HCT116 (cell line): Measurements from ENCODE around the gene STARD3NL. TPM values are rescaled to one million over a fixed set of nuclear protein-coding genes. Genes with fewer than 3 reads are reported as not detected.
"Not testable (repeated sequence)": the region's sequence is repeated elsewhere in the genome, so short reads cannot be mapped to it uniquely, and the experiment has no call there.

Experiments used
- ATAC-seq: fragments of 200-7000 bp; cut with Tn5 transposase; 2 replicates; pipeline ENCODE4 v1.9.1; 2020; ENCODE audit warnings: mild to moderate bottlenecking, moderate library complexity
- BruUV-seq: library from RNA; stranded (reverse); fragments of 400-500 nt; replicated peaks from 2 replicates; lab custom pipeline; 2021; lab: Mats Ljungman, UMichigan
- CTCF ChIA-PET: fragments of 300-600 bp; sonication (Branson Sonifier 250); formaldehyde crosslinking; loops from one replicate; lab custom pipeline; 2021; ENCODE audit warnings: antibody characterized with exemption; lab: Charles Lee
- POLR2A ChIA-PET: fragments of 300-600, 350-600 bp; sonication (Branson Sonifier 250); formaldehyde crosslinking; loops from one replicate; lab custom pipeline; 2021; ENCODE audit warnings: antibody characterized with exemption; lab: Charles Lee
- RAD21 ChIA-PET, 2 experiments: fragments of 300-600 bp; sonication (Branson Sonifier 250); formaldehyde crosslinking; loops; one replicate each; lab custom pipeline; 2023; ENCODE audit warnings: low total read pairs in 2 of 2; ENCODE audit not compliant: uncharacterized antibody in 2 of 2, unreplicated experiment in 2 of 2, low non-redundant PET in 1 of 2; lab: Charles Lee
- DNase-seq: peaks from one replicate; pipeline ENCODE4 v3.0.0-alpha.2; 2010; ENCODE audit warnings: low read depth, low spot score
- H2AFZ ChIP-seq: fragments of 200-600 bp; shearing (Covaris generic), sonication (generic); 2 replicates; pipeline ENCODE4 v1.6.1; 2017; ENCODE audit warnings: low read depth, mixed run types, mixed read lengths, antibody characterized with exemption, low read length; ENCODE audit not compliant: poor library complexity, severe bottlenecking
- H3K27ac ChIP-seq: 2 replicates; pipeline ENCODE4 v1.5.1; 2012; ENCODE audit warnings: low read depth, low read length
- H3K27me3 ChIP-seq: fragments of 200-600 bp; sonication (generic); 2 replicates; pipeline ENCODE4 v1.6.1; 2016; ENCODE audit warnings: mixed run types, low read length, mixed read lengths; ENCODE audit not compliant: insufficient read depth
- H3K36me3 ChIP-seq, 2 experiments: fragments of 200-500 bp in 1 of 2; fragments of 200-600 bp in 1 of 2; sonication (Bioruptor generic) in 1 of 2; sonication (generic) in 1 of 2; 2 replicates each; pipeline versions ENCODE4 v1.5.1 to v1.6.1; 2014 to 2016; ENCODE audit warnings: low read length in 2 of 2, inconsistent platforms in 1 of 2, mixed read lengths in 1 of 2, mixed run types in 1 of 2; ENCODE audit not compliant: insufficient read depth in 2 of 2, control insufficient read depth in 1 of 2
- H3K4me1 ChIP-seq, 2 experiments: fragments of 200-600 bp in 1 of 2; sonication (generic) in 1 of 2; 2 replicates each; pipeline versions ENCODE4 v1.5.1 to v1.6.1; 2012 to 2017; ENCODE audit warnings: low read length in 2 of 2, inconsistent platforms in 1 of 2, mild to moderate bottlenecking in 1 of 2, mixed read lengths in 1 of 2, mixed run types in 1 of 2, moderate library complexity in 1 of 2; ENCODE audit not compliant: insufficient read depth in 2 of 2, control insufficient read depth in 1 of 2
- H3K4me2 ChIP-seq: fragments of 200-600 bp; sonication (generic); 2 replicates; pipeline ENCODE4 v1.6.1; 2017; ENCODE audit warnings: mixed run types, low read length, mixed read lengths
- H3K4me3 ChIP-seq, 2 experiments: fragments of 200-600 bp in 1 of 2; sonication (generic) in 1 of 2; replicated peaks in 1 of 2; 2 replicates each; pipeline ENCODE4 v1.5.1; 2011 to 2016; ENCODE audit warnings: low read length in 2 of 2, control low read depth in 1 of 2, low read depth in 1 of 2, mild to moderate bottlenecking in 1 of 2, mixed read lengths in 1 of 2, mixed run types in 1 of 2
- H3K79me2 ChIP-seq: fragments of 200-600 bp; sonication (generic); 2 replicates; pipeline ENCODE4 v1.6.1; 2017; ENCODE audit warnings: mild to moderate bottlenecking, mixed run types, low read length, moderate library complexity, mixed read lengths; ENCODE audit not compliant: insufficient read depth
- H3K9ac ChIP-seq: fragments of 200-600 bp; sonication (generic); 2 replicates; pipeline ENCODE4 v1.6.1; 2016; ENCODE audit warnings: low read length, mixed read lengths
- H3K9me2 ChIP-seq: fragments of 200-600 bp; sonication (generic), shearing (Covaris generic); 2 replicates; pipeline ENCODE4 v1.6.1; 2017; ENCODE audit warnings: mixed run types, mild to moderate bottlenecking, moderate library complexity; ENCODE audit not compliant: insufficient read depth
- H3K9me3 ChIP-seq, 2 experiments: fragments of 200-500 bp in 1 of 2; fragments of 200-600 bp in 1 of 2; sonication (Bioruptor generic) in 1 of 2; sonication (generic) in 1 of 2; 2 replicates each; pipeline ENCODE4 v1.6.1; 2014 to 2017; ENCODE audit warnings: low read length in 2 of 2, mixed read lengths in 2 of 2, inconsistent platforms in 1 of 2, low read depth in 1 of 2, mild to moderate bottlenecking in 1 of 2, mixed run types in 1 of 2, moderate library complexity in 1 of 2; ENCODE audit not compliant: control insufficient read depth in 1 of 2, insufficient read depth in 1 of 2
- H4K20me1 ChIP-seq: fragments of 200-600 bp; sonication (generic), shearing (Covaris generic); 2 replicates; pipeline ENCODE4 v1.6.1; 2017; ENCODE audit warnings: mixed run types, mild to moderate bottlenecking, moderate library complexity; ENCODE audit not compliant: insufficient read depth
- CBX3 ChIP-seq: IDR thresholded peaks from 2 replicates; pipeline ENCODE4 v1.6.1; 2012; ENCODE audit warnings: low read depth
- CEBPB ChIP-seq: IDR thresholded peaks from 2 replicates; pipeline ENCODE4 v1.6.1; 2012; ENCODE audit warnings: low read depth
- EZH2 ChIP-seq: fragments of 200-600 bp; sonication (generic); IDR thresholded peaks from 2 replicates; pipeline ENCODE4 v1.6.1; 2017; ENCODE audit warnings: antibody characterized with exemption, mixed run types
- POLR2AphosphoS5 ChIP-seq: IDR thresholded peaks from 2 replicates; pipeline ENCODE4 v1.6.1; 2011; ENCODE audit warnings: mild to moderate bottlenecking, low read depth, low read length, moderate library complexity
- SP1 ChIP-seq: IDR thresholded peaks from 2 replicates; pipeline ENCODE4 v1.6.1; 2012; ENCODE audit warnings: low read depth
- TCF7L2 ChIP-seq: IDR thresholded peaks from 2 replicates; pipeline ENCODE4 v1.7.0; 2011; ENCODE audit warnings: borderline replicate concordance, inconsistent platforms; ENCODE audit not compliant: insufficient read depth, insufficient read length; ENCODE audit errors: extremely low read depth
- YY1 ChIP-seq: IDR thresholded peaks from 2 replicates; pipeline ENCODE4 v1.6.1; 2011; ENCODE audit warnings: low read length, low read depth, moderate library complexity, mild to moderate bottlenecking; ENCODE audit not compliant: insufficient replicate concordance; ENCODE audit errors: extremely low read depth
- ZNF274 ChIP-seq: fragments of 200-500 bp; sonication (Bioruptor generic); IDR thresholded peaks from 2 replicates; pipeline ENCODE4 v1.6.1; 2014; ENCODE audit warnings: mild to moderate bottlenecking, low read depth, low read length, inconsistent platforms
- intact Hi-C: fragments of 100-400 bp; cut with micrococcal nuclease; formaldehyde crosslinking; loops from 2 replicates; pipeline ENCODE4 v1.10.0; 2022
- total RNA-seq: library from RNA; stranded (reverse); gene quantifications from one replicate; pipeline ENCODE4 v1.2.1, GENCODE V29; 2021; ENCODE audit not compliant: unreplicated experiment
- TF ChIP-seq, protein P1 (sequence below): IDR thresholded peaks from 2 replicates; pipeline ENCODE4 v1.6.1; 2011; ENCODE audit warnings: mild to moderate bottlenecking, low read length, moderate library complexity; ENCODE audit not compliant: insufficient replicate concordance; ENCODE audit errors: extremely low read depth

Gene STARD3NL
- total RNA-seq, 1 experiment from 2014 or later, result 32.0 TPM

DNA sequence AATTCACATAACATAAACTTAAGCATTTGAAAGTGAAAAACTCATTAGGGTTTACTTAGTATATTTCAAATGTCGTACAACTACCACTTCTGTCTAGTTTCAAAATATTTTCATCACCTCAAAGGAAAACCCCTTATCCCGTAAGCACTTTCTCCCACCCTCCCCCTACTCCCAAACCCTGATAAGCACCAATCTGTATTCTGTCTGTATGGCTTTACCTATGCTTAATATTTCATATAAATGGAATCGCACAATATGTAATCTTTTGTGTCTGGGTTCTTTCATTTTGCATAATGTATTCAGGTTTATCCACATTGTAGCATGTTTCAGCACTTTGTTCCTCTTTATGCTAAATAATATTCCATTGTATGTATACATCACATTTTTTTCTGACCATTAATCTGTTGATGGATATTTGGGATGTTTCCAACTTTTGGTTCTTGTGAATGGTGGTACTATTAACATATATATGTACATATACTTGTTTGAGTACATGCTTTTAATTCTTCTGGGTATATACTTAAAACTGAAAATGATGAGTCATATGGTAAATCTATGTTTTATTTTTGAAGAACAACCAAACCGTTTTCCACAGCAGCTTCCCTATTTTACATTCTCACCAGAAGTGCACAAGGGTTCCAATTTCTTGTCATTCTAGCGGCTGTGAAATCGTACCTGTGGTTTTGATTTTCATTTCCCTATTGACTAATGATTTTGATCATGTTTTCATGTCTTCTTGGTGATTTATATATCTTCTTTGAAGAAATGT lies 6.2 kb upstream of the STARD3NL start:
- DNase-seq (no peak), ATAC-seq (no peak)
- no peaks in the 10 kb centered on the region for H3K9me2 ChIP-seq
- ChIA-PET POLR2A (no interaction called here), RAD21 (no interaction called here)
- intact Hi-C loops, result no loop called here
- H3K27me3 ChIP-seq, result no peaks in the 10 kb centered on the region
- H2AFZ ChIP-seq, result no peak overlapping the region
- H3K4me2 ChIP-seq, result no peak overlapping the region
- no peaks in the 10 kb centered on the region for H4K20me1 ChIP-seq
- H3K9me3 ChIP-seq, result no peaks in the 10 kb centered on the region
- H3K36me3 ChIP-seq, result no peaks in the 10 kb centered on the region
- H3K27ac ChIP-seq, result no peak overlapping the region
- 0 out of 4 replicates have a peak, but pooled peaks cover 0 to 2% of the 10 kb centered on the region in 2 experiments for H3K4me1 ChIP-seq
- no TSS peak for BruUV-seq
- no peaks in the 10 kb centered on the region for H3K79me2 ChIP-seq
- TF ChIP-seq, protein P1, sequence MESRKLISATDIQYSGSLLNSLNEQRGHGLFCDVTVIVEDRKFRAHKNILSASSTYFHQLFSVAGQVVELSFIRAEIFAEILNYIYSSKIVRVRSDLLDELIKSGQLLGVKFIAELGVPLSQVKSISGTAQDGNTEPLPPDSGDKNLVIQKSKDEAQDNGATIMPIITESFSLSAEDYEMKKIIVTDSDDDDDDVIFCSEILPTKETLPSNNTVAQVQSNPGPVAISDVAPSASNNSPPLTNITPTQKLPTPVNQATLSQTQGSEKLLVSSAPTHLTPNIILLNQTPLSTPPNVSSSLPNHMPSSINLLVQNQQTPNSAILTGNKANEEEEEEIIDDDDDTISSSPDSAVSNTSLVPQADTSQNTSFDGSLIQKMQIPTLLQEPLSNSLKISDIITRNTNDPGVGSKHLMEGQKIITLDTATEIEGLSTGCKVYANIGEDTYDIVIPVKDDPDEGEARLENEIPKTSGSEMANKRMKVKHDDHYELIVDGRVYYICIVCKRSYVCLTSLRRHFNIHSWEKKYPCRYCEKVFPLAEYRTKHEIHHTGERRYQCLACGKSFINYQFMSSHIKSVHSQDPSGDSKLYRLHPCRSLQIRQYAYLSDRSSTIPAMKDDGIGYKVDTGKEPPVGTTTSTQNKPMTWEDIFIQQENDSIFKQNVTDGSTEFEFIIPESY, result no peak
- TF ChIP-seq ZNF274, result no peak
- no peak for TF ChIP-seq YY1
- no peak for TF ChIP-seq CEBPB
- no peak for TF ChIP-seq EZH2
- no peak for TF ChIP-seq CBX3
- TF ChIP-seq POLR2AphosphoS5, result no peak
- no peak for TF ChIP-seq TCF7L2
- TF ChIP-seq SP1, result no peak
- TF ChIP-seq, all 23 proteins: peak for 0
- Histone ChIP-seq H3K4me3 (no peak overlapping the region), H3K9ac (no peak overlapping the region)
- CTCF ChIA-PET, result no interaction called here

DNA sequence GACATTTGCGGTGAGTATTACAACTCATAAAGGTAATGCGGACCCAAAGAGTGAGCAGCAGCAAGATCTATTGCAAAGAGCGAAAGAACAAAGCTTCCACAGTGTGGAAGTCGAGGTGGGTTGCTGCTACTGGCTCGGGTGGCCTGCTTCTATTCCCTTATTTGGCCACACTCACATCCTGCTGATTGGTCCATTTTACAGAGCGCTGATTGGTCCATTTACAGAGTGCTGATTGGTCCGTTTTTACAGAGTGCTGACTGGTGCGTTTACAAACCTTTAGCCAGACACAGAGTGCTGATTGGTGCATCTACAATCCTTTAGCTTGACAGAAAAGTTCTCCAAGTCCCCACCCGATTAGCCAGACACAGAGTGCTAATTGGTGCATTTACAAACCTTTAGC lies 2.5 kb upstream of the STARD3NL start:
- ATAC-seq, BruUV-seq: not testable (repeated sequence)

More for the DNA sequence above, 2.5 kb upstream of the STARD3NL start:
- H3K36me3 ChIP-seq, H3K27ac ChIP-seq, POLR2A ChIA-PET, intact Hi-C loops, H4K20me1 ChIP-seq, H3K27me3 ChIP-seq, CTCF ChIA-PET, H2AFZ ChIP-seq, H3K9ac ChIP-seq, DNase-seq, H3K4me3 ChIP-seq, H3K9me2 ChIP-seq, H3K9me3 ChIP-seq, RAD21 ChIA-PET, H3K4me2 ChIP-seq: not testable (repeated sequence)
- Histone ChIP-seq H3K4me1 (peaks cover 0 to 18% of the 10 kb centered on the region in 2 experiments; a peak in 2 of 4 replicates), H3K79me2 (peaks cover 12% of the 10 kb centered on the region; the same call in 1 of the 2 replicates)
